ENCODE measurements around the gene OR13C3. TPM values are rescaled to one million over a fixed set of nuclear protein-coding genes. Genes with fewer than 3 reads are reported as not detected.

OR13C3 gene
- total and polyA plus RNA-seq, 9 of the 15 experiments (the other 6 are each of a cell fraction or from before 2014, with no cell fraction given) = not detected

GRCh38 chr9:104577263-104577662, 40.6 kb upstream of the OR13C3 start:
- CTCF ChIA-PET (ENCODE audit: low intra/inter-chr PET ratio) = no interaction called here
- WGBS (ENCODE audit: insufficient coverage, low coverage, missing lambda C conversion rate) = 0% methylated on average over 5 of the region's 5 CpGs
- in situ Hi-C loops (cut with MboI) = no loop called here
- Histone ChIP-seq H3K4me1 (replicated peaks in 1 of 2; ENCODE audit: control insufficient read depth in 2 of 2, insufficient read depth in 2 of 2, low read length in 2 of 2) (no peaks in the 10 kb centered on the region), H3K9ac (ENCODE audit: insufficient read depth in 1 of 2, low read depth in 2 of 2, low read length in 2 of 2) (no peak overlapping the region), H3K27me3 (ENCODE audit: control insufficient read depth in 2 of 2, insufficient read depth in 2 of 2, low read length in 2 of 2) (no peaks in the 10 kb centered on the region), H4K20me1 (replicated peaks; ENCODE audit: control insufficient read depth, insufficient read depth, low read length) (no peaks in the 10 kb centered on the region), H2AFZ (ENCODE audit: low read depth, low read length) (no peak overlapping the region), H3K9me3 (replicated peaks; ENCODE audit: control insufficient read depth, insufficient read depth, low read depth, low read length) (no peaks in the 10 kb centered on the region; the same call in 1 of the 2 replicates), H3K79me2 (ENCODE audit: control insufficient read depth, insufficient read depth, low read length) (no peaks in the 10 kb centered on the region), H3K9me1 (ENCODE audit: control insufficient read depth, insufficient read depth, low read length) (no peaks in the 10 kb centered on the region), H3K4me2 (ENCODE audit: insufficient read depth, low read length) (no peak overlapping the region), H3K27ac (ENCODE audit: extremely low read depth, low read depth, low read length) (no peak overlapping the region), H3K4me3 (no peak overlapping the region), H3K36me3 (ENCODE audit: control insufficient read depth, insufficient read depth, low read length) (no peaks in the 10 kb centered on the region)
- DNase-seq (ENCODE audit: extremely low read depth in 1 of 4, low spot score in 3 of 4) (no peak), ATAC-seq (no peak), FAIRE-seq (no peak)
- intact Hi-C loops (cut with micrococcal nuclease) = no loop called here
- TF ChIP-seq KAT2B (IDR thresholded peaks at IDR 0.05; ENCODE audit: low read depth, low read length) (no peak), SAFB (IDR thresholded peaks at IDR 0.05; ENCODE audit: borderline replicate concordance, low read depth, low read length) (no peak), CREM (IDR thresholded peaks at IDR 0.05; ENCODE audit: low read depth) (no peak), TRIM24 (IDR thresholded peaks at IDR 0.05) (no peak), SAFB2 (IDR thresholded peaks at IDR 0.05; ENCODE audit: borderline replicate concordance, low read depth, low read length, severe bottlenecking) (no peak), DACH1 (IDR thresholded peaks at IDR 0.05; ENCODE audit: partially characterized antibody) (no peak), ATF3 (IDR thresholded peaks at IDR 0.05) (0 out of 2 replicates have a peak, but pooled peaks have one; percentile 16), ATF3 (CRISPR knock-in tag; conservative IDR thresholded peaks at IDR 0.05) (no peak), CEBPG (CRISPR knock-in tag; IDR thresholded peaks at IDR 0.05) (no peak), CEBPG (tag; conservative IDR thresholded peaks at IDR 0.05 in 1 of 2, IDR thresholded peaks at IDR 0.05 in 1 of 2) (peak in 1 of 2 experiments; percentile 68; a peak in 1 of 4 replicates)
- TF ChIP-seq, protein P1, sequence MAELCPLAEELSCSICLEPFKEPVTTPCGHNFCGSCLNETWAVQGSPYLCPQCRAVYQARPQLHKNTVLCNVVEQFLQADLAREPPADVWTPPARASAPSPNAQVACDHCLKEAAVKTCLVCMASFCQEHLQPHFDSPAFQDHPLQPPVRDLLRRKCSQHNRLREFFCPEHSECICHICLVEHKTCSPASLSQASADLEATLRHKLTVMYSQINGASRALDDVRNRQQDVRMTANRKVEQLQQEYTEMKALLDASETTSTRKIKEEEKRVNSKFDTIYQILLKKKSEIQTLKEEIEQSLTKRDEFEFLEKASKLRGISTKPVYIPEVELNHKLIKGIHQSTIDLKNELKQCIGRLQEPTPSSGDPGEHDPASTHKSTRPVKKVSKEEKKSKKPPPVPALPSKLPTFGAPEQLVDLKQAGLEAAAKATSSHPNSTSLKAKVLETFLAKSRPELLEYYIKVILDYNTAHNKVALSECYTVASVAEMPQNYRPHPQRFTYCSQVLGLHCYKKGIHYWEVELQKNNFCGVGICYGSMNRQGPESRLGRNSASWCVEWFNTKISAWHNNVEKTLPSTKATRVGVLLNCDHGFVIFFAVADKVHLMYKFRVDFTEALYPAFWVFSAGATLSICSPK (IDR thresholded peaks at IDR 0.05; ENCODE audit: borderline replicate concordance) = no peak
- no TSS peak for BruUV-seq (replicated peaks)
- POLR2A ChIA-PET = no interaction called here
